Spleen (tissue), 11 donors: ENCODE data around the gene HSF2BP. TPM values are rescaled to one million over a fixed set of nuclear protein-coding genes. Genes with fewer than 3 reads are reported as not detected.

Experiments used
- DNase-seq: peaks from one replicate; pipeline ENCODE4 v3.0.0-alpha.2; 2020
- H3K27ac ChIP-seq, 8 donors: fragments of 200-600 bp; sonication (generic) in 7 of 8; 1 replicate in 4 of 8; 2 replicates in 4 of 8; pipeline versions ENCODE4 v1.5.0 to v1.8.0; 2016 to 2021; ENCODE audit warnings: inconsistent platforms in 4 of 8, mild to moderate bottlenecking in 4 of 8, moderate library complexity in 1 of 8
- H3K27me3 ChIP-seq, 7 donors: fragments of 200-600 bp; sonication (generic) in 6 of 7; replicated peaks in 1 of 7; 1 replicate in 4 of 7; 2 replicates in 3 of 7; pipeline versions ENCODE4 v1.5.0 to v1.8.0; 2016 to 2021; ENCODE audit warnings: inconsistent platforms in 3 of 7, mild to moderate bottlenecking in 1 of 7
- H3K36me3 ChIP-seq, 6 donors: fragments of 200-600 bp; sonication (generic) in 5 of 6; 1 replicate in 4 of 6; 2 replicates in 2 of 6; pipeline versions ENCODE4 v1.5.0 to v1.8.0; 2016 to 2021; ENCODE audit warnings: inconsistent platforms in 2 of 6
- H3K4me1 ChIP-seq, 6 donors: fragments of 200-600 bp; sonication (generic) in 5 of 6; 1 replicate in 3 of 6; 2 replicates in 3 of 6; pipeline versions ENCODE4 v1.5.0 to v1.8.0; 2016 to 2021; ENCODE audit warnings: inconsistent platforms in 3 of 6
- H3K4me3 ChIP-seq, 8 donors: fragments of 200-600 bp; sonication (generic) in 7 of 8; 1 replicate in 4 of 8; 2 replicates in 4 of 8; pipeline versions ENCODE4 v1.5.0 to v1.8.0; 2016 to 2021; ENCODE audit warnings: inconsistent platforms in 4 of 8, mild to moderate bottlenecking in 4 of 8, moderate library complexity in 2 of 8
- H3K9me3 ChIP-seq, 8 donors: fragments of 200-600 bp; sonication (generic) in 7 of 8; 1 replicate in 4 of 8; 2 replicates in 4 of 8; pipeline versions ENCODE4 v1.5.0 to v1.8.0; 2016 to 2021; ENCODE audit warnings: inconsistent platforms in 4 of 8
- POLR2A ChIP-seq, 3 donors: fragments of 450-650 bp; IDR thresholded peaks; one replicate each; pipeline ENCODE4 v1.5.1; 2017; ENCODE audit warnings: antibody characterized with exemption in 3 of 3, mild to moderate bottlenecking in 1 of 3
- POLR2AphosphoS5 ChIP-seq, 3 donors: sonication (generic); formaldehyde crosslinking; IDR thresholded peaks; one replicate each; pipeline ENCODE4 v1.5.1; 2017; ENCODE audit warnings: antibody characterized with exemption in 3 of 3
- WGBS, 5 donors: extraction: QIAGEN DNeasy Blood & Tissue Kit in 3 of 5; methylation state at CpG; one replicate each; pipeline versions ENCODE4 v1.1.5 to v1.1.7; 2013 to 2018; 5-methylcytosine and 5-hydroxymethylcytosine counted together
- intact Hi-C: fragments of 100-400 bp; cut with DNase I; formaldehyde crosslinking; loops from one replicate; pipeline ENCODE4 v1.15.0; 2023; ENCODE audit warnings: low total_unique reads
- polyA plus RNA-seq, 3 donors: library from polyadenylated mRNA; stranded (reverse); fragments of 200-250 nt; gene quantifications; one replicate each; pipeline ENCODE4 v1.2.1, GENCODE V29; 2013
- total RNA-seq, 7 donors: library from RNA; depleted of rRNA in 3 of 7; stranded (reverse); fragments of >200 nt in 3 of 7; fragmentation: NEBNext Ultra II Directional in 4 of 7; extraction: Animal tissue kit (Norgen Biotek cat#: 25700) in 4 of 7; gene quantifications; one replicate each; pipeline versions ENCODE4 v1.1.0 to v1.2.1, GENCODE V29; 2016 to 2021
- TF ChIP-seq, protein P1 (sequence below), 11 experiments: fragments of 200-600 bp in 7 of 11; fragments of 450-650 bp in 4 of 11; sonication (generic) in 4 of 11; IDR thresholded peaks in 8 of 11; conservative IDR thresholded peaks in 3 of 11; 1 replicate in 7 of 11; 2 replicates in 4 of 11; pipeline versions ENCODE4 v1.4.0 to v1.8.0; 2016 to 2021; ENCODE audit warnings: antibody characterized with exemption in 11 of 11, inconsistent platforms in 4 of 11, mild to moderate bottlenecking in 1 of 11
- donor health status: healthy with polysubstance abuse.
- donor health status: DM: no; HTN: no; CAD: no; lungs with moderate emphysema.
- donor health status: DM: no; HTN: no; CAD: no.
- donor health status: Bipolar disorder and iron deficiency.
- donor health status: healthy.
- donor health status: DM: no; HTN: no; CAD: no.
- donor health status: DM: yes; HTN: yes; CAD: no.

The HSF2BP gene
- total and polyA plus RNA-seq, 10 donors, result 0.13 to 1.9 (median 0.41) TPM; not detected in 2

DNA sequence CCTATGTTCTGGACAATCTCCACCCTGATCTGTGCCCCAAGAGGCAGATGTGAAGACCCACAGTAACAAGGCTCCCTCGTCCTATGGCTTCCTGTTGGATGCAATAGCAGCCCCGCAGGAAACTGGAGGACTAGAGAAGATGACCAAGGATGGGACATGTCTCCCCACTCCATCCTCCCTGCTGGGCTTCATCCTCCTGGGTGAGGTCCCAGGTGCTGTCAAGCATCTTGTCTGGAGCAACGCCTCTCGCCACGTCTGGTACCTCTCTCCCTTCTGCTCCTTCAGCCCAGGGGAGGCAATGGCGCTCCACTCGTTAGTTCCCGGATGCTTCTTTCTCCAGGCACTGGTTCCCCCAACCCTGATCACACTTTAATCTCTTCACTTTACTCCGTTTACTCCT is 11.1 kb downstream of the HSF2BP start:
- no peak for DNase-seq
- no peaks in the 10 kb centered on the region for H3K27me3 ChIP-seq
- TF ChIP-seq POLR2A (IDR thresholded peaks at IDR 0.05), result no peak
- TF ChIP-seq, protein P1, sequence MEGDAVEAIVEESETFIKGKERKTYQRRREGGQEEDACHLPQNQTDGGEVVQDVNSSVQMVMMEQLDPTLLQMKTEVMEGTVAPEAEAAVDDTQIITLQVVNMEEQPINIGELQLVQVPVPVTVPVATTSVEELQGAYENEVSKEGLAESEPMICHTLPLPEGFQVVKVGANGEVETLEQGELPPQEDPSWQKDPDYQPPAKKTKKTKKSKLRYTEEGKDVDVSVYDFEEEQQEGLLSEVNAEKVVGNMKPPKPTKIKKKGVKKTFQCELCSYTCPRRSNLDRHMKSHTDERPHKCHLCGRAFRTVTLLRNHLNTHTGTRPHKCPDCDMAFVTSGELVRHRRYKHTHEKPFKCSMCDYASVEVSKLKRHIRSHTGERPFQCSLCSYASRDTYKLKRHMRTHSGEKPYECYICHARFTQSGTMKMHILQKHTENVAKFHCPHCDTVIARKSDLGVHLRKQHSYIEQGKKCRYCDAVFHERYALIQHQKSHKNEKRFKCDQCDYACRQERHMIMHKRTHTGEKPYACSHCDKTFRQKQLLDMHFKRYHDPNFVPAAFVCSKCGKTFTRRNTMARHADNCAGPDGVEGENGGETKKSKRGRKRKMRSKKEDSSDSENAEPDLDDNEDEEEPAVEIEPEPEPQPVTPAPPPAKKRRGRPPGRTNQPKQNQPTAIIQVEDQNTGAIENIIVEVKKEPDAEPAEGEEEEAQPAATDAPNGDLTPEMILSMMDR (IDR thresholded peaks at IDR 0.05 in 8 of 11, conservative IDR thresholded peaks at IDR 0.05 in 3 of 11), result no peak
- TF ChIP-seq POLR2AphosphoS5 (IDR thresholded peaks at IDR 0.05), result no peak
- no peaks in the 10 kb centered on the region for H3K36me3 ChIP-seq
- peaks cover 16 to 25% (median 18%) of the 10 kb centered on the region in 6 donors for H3K4me1 ChIP-seq
- no peaks in the 10 kb centered on the region for H3K9me3 ChIP-seq
- WGBS, 5 donors, result 76 to 84% (median 79%) methylated on average over 9 of the region's 9 CpGs
- intact Hi-C loops, result no loop called here
- H3K27ac ChIP-seq, result no peak overlapping the region
- no peak overlapping the region for H3K4me3 ChIP-seq

DNA sequence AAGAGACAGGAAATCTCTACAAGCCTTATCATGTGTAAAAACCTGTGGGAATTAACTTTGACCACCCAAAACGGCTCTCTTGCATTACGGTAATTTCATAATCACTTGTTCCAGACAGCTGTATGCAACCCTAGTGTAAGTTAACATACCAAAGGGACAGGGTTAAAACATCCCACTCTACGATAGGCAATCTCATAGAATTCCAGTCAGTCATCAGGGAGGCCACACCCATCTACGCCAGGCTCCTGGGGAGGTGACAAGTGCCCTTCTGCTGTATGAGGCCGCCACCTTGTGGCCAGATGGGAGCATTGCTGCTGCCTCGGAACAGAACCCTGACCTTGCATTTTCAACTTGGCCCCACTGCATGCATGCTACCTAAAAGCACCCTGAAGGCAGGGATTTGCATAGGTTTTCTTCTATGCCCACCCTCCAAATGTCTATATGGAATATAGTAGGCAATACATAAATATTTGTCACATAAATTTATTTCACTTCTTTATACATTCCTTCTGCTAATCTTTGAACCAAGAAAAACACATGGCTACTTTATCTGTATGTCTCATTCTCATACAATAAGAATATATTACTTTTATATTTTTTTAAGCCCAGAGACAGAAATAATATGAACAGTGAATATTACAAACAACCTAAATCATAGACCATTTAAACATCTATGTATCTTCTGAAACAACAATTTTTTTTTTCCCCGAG is 12.6 kb downstream of the HSF2BP start:
- 15 to 20% (median 15%) methylated on average over 7 of the region's 7 CpGs for WGBS, 5 donors
- Histone ChIP-seq H3K27me3 (no peaks in the 10 kb centered on the region), H3K27ac (peak overlapping the region in 3 of 8 donors; percentile 49 to 65 (median 60)), H3K36me3 (no peaks in the 10 kb centered on the region), H3K4me1 (peaks cover 16 to 25% (median 18%) of the 10 kb centered on the region in 6 donors), H3K9me3 (no peaks in the 10 kb centered on the region), H3K4me3 (no peak overlapping the region)
- intact Hi-C loops, result no loop called here
- DNase-seq, result peak; percentile 95
- TF ChIP-seq, protein P1 (IDR thresholded peaks at IDR 0.05 in 8 of 11, conservative IDR thresholded peaks at IDR 0.05 in 3 of 11), result peak; percentile 97 to 100 (median 99)
- TF ChIP-seq POLR2A (IDR thresholded peaks at IDR 0.05), result no peak
- peak in 2 of 3 donors; percentile 66 to 67 for TF ChIP-seq POLR2AphosphoS5 (IDR thresholded peaks at IDR 0.05)

DNA sequence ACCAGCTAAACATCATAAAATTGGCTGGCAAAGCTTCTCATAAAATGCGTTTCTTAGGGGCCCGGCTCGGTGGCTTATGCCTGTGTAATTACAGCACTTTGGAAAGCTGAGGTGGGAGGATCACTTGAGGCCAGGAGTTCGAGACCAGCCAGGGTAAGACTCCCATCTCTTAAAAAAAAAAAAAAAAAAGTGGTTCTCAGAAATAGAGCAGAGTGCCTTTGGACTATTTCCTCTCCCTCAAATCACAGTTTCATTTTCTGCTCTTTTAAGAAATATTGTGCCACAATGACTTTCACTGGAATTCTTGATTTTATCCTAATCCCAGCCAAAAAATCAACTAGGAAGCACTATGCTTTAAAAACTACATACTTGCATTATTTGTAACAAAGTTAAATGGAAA is 13.3 kb downstream of the HSF2BP start:
- intact Hi-C loops, result no loop called here
- TF ChIP-seq POLR2AphosphoS5 (IDR thresholded peaks at IDR 0.05) (no peak), POLR2A (IDR thresholded peaks at IDR 0.05) (no peak)
- TF ChIP-seq, protein P1 (IDR thresholded peaks at IDR 0.05 in 8 of 11, conservative IDR thresholded peaks at IDR 0.05 in 3 of 11), result peak in 1 of 11 experiments; percentile 14
- H3K4me1 ChIP-seq, result peaks cover 16 to 25% (median 18%) of the 10 kb centered on the region in 6 donors
- H3K9me3 ChIP-seq, result no peaks in the 10 kb centered on the region
- WGBS, 5 donors, result 12 to 27% (median 19%) methylated on average over 4 of the region's 4 CpGs
- peak overlapping the region in 7 of 8 donors; percentile 2 to 65 (median 49) for H3K27ac ChIP-seq
- no peaks in the 10 kb centered on the region for H3K27me3 ChIP-seq
- H3K4me3 ChIP-seq, result no peak overlapping the region
- DNase-seq, result no peak
- H3K36me3 ChIP-seq, result no peaks in the 10 kb centered on the region

DNA sequence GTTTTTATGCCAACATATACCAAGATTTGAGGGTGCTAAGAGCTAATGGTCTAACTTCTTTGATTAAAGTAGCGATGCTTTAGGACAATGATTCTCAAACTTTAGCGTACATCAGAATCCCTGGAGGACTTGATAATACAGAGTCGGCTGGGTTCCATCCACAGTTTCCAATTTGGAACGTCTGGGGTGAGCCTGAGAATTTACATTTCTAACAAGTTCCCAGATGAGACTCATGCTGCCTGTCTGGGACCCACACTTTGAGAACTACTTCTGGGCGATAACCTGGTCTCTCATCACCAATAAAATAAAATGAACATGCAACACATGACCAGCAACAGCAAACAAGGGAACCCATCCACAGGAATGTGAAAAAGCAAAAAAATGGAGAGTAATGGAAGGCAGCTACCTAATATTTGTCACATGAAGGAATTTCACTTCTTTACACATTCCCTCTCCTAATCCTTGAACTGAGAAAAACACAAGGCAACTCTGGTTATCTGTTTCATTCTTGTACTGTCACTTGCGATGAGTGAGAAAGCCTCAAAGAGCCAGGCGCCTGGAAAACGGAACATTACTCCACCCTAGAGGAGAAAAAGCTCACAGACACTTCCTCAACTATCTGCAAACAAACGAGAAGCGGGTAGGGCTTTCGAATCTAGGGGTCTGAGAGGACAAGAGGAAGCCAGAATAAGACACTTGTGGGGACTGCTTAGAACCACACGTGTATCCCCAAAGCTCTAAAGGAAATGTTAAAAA is 14.0 kb downstream of the HSF2BP start:
- H3K4me3 ChIP-seq, result no peak overlapping the region
- TF ChIP-seq, protein P1 (IDR thresholded peaks at IDR 0.05 in 8 of 11, conservative IDR thresholded peaks at IDR 0.05 in 3 of 11), result peak in 10 of 11 experiments; percentile 21 to 60 (median 54)
- no peak for TF ChIP-seq POLR2AphosphoS5 (IDR thresholded peaks at IDR 0.05)
- DNase-seq, result no peak
- no peaks in the 10 kb centered on the region for H3K9me3 ChIP-seq
- peak overlapping the region in 7 of 8 donors; percentile 2 to 65 (median 49) for H3K27ac ChIP-seq
- intact Hi-C loops, result no loop called here
- peaks cover 16 to 25% (median 18%) of the 10 kb centered on the region in 6 donors for H3K4me1 ChIP-seq
- 36 to 38% (median 36%) methylated on average over 12 of the region's 12 CpGs for WGBS, 5 donors
- H3K36me3 ChIP-seq, result no peaks in the 10 kb centered on the region
- H3K27me3 ChIP-seq, result no peaks in the 10 kb centered on the region
